Right lobe of liver (tissue), 4 donors: ENCODE measurements around the gene DCUN1D3.

Experiments used
- CTCF ChIP-seq, 4 donors: fragments of 200-600 bp in 3 of 4; fragments of 450-650 bp in 1 of 4; IDR thresholded peaks; one replicate each; pipeline versions ENCODE4 v1.5.1 to v1.8.0; 2016 to 2022; ENCODE audit warnings: antibody characterized with exemption in 4 of 4, mild to moderate bottlenecking in 2 of 4
- POLR2A ChIP-seq: fragments of 450-650 bp; IDR thresholded peaks from one replicate; pipeline ENCODE4 v1.6.1; 2017; ENCODE audit warnings: antibody characterized with exemption, mild to moderate bottlenecking
- donor health status: DM: no; HTN: no; CAD: no.
- donor health status: DM: no; HTN: no; CAD: no.
- donor health status: DM: no; HTN: yes; CAD: no.

- TF ChIP-seq POLR2A: no peak
- TF ChIP-seq CTCF (IDR thresholded peaks at IDR 0.05): no peak
Measured at GRCh38 chr16:20881503-20881878, 18.7 kb downstream of the DCUN1D3 start.
